Measurements from ENCODE around the gene RPL36AL.

DNA sequence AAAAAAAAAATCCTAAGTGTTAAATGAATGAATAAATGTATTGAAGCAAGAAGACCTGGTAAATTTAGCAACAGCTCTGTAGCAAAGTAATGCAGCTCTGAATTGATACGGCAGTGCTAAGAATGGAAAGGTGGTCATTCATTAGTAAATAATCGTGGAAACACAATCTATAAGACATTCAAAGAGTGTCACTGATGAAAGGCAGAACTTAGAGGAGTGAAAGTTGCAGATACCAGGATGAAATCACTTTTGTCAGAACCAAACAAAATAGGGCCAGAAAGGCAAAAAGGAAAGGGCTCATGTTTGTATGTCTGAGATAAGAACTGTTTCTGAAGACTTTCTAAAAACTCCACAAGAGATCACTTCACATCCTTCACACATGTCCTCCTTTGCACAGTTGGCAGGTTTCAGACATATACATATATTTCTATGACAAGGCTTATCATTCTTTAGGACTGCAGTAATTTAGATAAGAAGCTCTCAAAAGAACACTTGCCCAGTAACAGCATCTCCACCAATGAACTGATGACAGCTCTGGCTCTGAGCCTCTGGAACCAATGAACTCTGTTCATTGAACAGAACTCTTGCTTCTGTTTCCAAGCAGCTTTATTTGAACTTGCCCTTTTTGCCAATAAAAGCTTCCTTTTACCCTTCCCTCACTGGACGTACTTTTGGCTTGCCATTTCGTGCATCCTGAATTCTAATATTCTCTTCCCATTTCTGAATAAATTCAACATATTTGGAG is 25.9 kb downstream of the RPL36AL start:
- TF ChIP-seq, protein P1, sequence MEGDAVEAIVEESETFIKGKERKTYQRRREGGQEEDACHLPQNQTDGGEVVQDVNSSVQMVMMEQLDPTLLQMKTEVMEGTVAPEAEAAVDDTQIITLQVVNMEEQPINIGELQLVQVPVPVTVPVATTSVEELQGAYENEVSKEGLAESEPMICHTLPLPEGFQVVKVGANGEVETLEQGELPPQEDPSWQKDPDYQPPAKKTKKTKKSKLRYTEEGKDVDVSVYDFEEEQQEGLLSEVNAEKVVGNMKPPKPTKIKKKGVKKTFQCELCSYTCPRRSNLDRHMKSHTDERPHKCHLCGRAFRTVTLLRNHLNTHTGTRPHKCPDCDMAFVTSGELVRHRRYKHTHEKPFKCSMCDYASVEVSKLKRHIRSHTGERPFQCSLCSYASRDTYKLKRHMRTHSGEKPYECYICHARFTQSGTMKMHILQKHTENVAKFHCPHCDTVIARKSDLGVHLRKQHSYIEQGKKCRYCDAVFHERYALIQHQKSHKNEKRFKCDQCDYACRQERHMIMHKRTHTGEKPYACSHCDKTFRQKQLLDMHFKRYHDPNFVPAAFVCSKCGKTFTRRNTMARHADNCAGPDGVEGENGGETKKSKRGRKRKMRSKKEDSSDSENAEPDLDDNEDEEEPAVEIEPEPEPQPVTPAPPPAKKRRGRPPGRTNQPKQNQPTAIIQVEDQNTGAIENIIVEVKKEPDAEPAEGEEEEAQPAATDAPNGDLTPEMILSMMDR (IDR thresholded peaks at IDR 0.05) = no peak
- no peak for TF ChIP-seq EP300 (IDR thresholded peaks at IDR 0.05)
- no peak for TF ChIP-seq POLR2A (IDR thresholded peaks at IDR 0.05)

Measured in upper lobe of left lung (tissue), 4 donors.